MCF 10A (cell line): ENCODE results near the gene BEX2. TPM values are rescaled to one million over a fixed set of nuclear protein-coding genes. Genes with fewer than 3 reads are reported as not detected.
"Not testable (repeated sequence)": the region's sequence is repeated elsewhere in the genome, so short reads cannot be mapped to it uniquely, and the experiment has no call there.

Source experiments
- Bru-seq: library from RNA; stranded (reverse); fragments of 400-500 nt; gene quantifications from one replicate; lab custom pipeline; 2021; lab: Mats Ljungman, UMichigan
- BruChase-seq, 2 experiments: library from RNA; stranded (reverse); fragments of 400-500 nt; gene quantifications; one replicate each; lab custom pipeline; 2021; lab: Mats Ljungman, UMichigan
- BruUV-seq: library from RNA; stranded (reverse); fragments of 400-500 nt; replicated peaks from 2 replicates; lab custom pipeline; 2021; lab: Mats Ljungman, UMichigan
- CTCF ChIA-PET: fragments of 300-600 bp; sonication (Branson Sonifier 250); formaldehyde crosslinking; extraction: SDS; loops from one replicate; lab custom pipeline; 2021; ENCODE audit warnings: antibody characterized with exemption, inconsistent platforms; lab: Yijun Ruan, JAX
- POLR2A ChIA-PET: fragments of 300-600, 350-650 bp; sonication (Branson Sonifier 250); formaldehyde crosslinking; extraction: SDS; loops from one replicate; lab custom pipeline; 2020; ENCODE audit warnings: antibody characterized with exemption, inconsistent platforms; lab: Yijun Ruan, JAX
- DNase-seq: peaks from one replicate; pipeline ENCODE4 v3.0.0-alpha.2; 2018; ENCODE audit not compliant: unreplicated experiment
- H3K27ac Mint-ChIP-seq: one replicate; pipeline ENCODE4 v1.8.0; 2022; ENCODE audit warnings: mild to moderate bottlenecking, low read depth, mixed read lengths; ENCODE audit not compliant: unreplicated experiment
- H3K27me3 Mint-ChIP-seq: one replicate; pipeline ENCODE4 v1.8.0; 2022; ENCODE audit warnings: mixed read lengths; ENCODE audit not compliant: insufficient read depth, unreplicated experiment
- H3K36me3 Mint-ChIP-seq: one replicate; pipeline ENCODE4 v1.8.0; 2022; ENCODE audit warnings: mild to moderate bottlenecking, moderate library complexity, mixed read lengths; ENCODE audit not compliant: insufficient read depth, unreplicated experiment
- H3K4me1 Mint-ChIP-seq: one replicate; pipeline ENCODE4 v1.8.0; 2022; ENCODE audit warnings: mixed read lengths; ENCODE audit not compliant: insufficient read depth, unreplicated experiment
- H3K4me3 Mint-ChIP-seq: one replicate; pipeline ENCODE4 v1.8.0; 2022; ENCODE audit warnings: mild to moderate bottlenecking, moderate library complexity, mixed read lengths; ENCODE audit not compliant: unreplicated experiment
- H3K9me3 Mint-ChIP-seq: one replicate; pipeline ENCODE4 v1.8.0; 2022; ENCODE audit warnings: mixed read lengths; ENCODE audit not compliant: unreplicated experiment
- intact Hi-C: fragments of 100-400 bp; cut with micrococcal nuclease; formaldehyde crosslinking; loops from 2 replicates; pipeline ENCODE4 v1.14.1; 2022
- long read RNA-seq: library from polyadenylated mRNA; stranded (forward); transcript quantifications from one replicate; pipeline ENCODE4 v2.0.0, GENCODE V29; 2022
- total RNA-seq: library from RNA; stranded (reverse); gene quantifications from 2 replicates; pipeline ENCODE4 v1.2.3, GENCODE V29; 2022
- TF ChIP-seq, protein P1 (sequence below): fragments of 200-600 bp; IDR thresholded peaks from one replicate; pipeline ENCODE4 v1.8.0; 2022; ENCODE audit warnings: antibody characterized with exemption, mild to moderate bottlenecking; ENCODE audit not compliant: unreplicated experiment

The BEX2 gene
- total RNA-seq, result not detected in 2 replicates
- percentile 25 among the genes with signal in this experiment for Bru-seq, nascent RNA
- BruChase-seq, experiment 1, labeled RNA remaining after a 6-hour chase, result percentile 25 among the genes with signal in this experiment
- percentile 19 among the genes with signal in this experiment for BruChase-seq, experiment 2, labeled RNA remaining after a 2-hour chase
- long read RNA-seq, partial matches to known transcripts, result 1 of 1 reads
- long read RNA-seq, other reads (novel, unspliced or antisense), result 0 of 1 reads

DNA sequence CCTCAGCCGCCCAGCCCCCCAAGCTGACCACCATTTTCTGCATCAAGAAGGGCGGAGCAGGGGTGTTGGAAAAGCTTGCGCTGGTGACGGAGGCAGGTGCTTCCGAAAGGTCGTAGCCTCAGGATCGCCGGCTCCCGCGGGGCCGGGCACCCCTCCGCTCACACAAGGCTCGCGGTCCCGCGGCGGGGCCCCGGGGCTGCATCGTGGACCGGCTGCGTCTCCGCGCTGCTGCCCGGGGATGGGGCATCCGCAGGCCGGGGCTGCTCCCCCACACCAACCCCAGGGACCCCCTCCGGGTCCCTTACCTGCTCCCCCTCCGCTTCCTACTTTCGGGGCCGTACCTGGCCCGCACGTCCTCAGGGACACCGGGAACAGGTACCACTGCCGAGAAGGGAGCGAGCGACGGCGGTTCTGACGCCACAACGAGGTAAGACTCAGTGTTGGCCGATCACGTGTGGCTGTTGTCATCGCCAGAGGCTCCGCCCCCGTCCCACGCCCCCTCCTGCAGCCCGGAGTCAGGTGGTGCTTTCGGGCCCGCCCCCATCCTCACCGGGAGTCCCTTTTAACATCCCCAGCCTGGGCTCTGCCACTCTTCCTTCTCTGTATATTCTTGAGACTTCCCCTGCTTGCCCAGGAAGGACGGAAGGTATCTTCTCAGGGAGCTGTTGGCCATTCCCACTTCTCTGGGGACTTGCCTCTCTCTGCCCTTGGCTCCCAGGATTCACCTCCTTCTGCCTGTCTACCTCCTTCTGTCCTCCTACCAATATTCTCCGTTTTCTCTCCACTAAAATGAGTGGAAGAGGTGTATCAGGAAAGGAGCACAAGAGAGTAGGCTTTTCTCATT is at the start of gene BEX2:
BEX2 (minus strand) TSS at position 436 of the 844 bp plus-strand sequence. CDS start 1,014 bp downstream, outside the sequence.
- H3K36me3 Mint-ChIP-seq, result no peaks in the 10 kb centered on the region
- intact Hi-C loops, result no loop called here
- ChIA-PET CTCF (interaction anchor here (1.3 kb wide), 1 partner anchor 153 kb away, joined by 4 read pairs; no protein-coding TSS in a partner anchor), POLR2A (no interaction called here)
- no peak for DNase-seq
- no peak within 1 kb of the TSS for H3K27ac Mint-ChIP-seq
- H3K4me3 Mint-ChIP-seq, result no peak within 1 kb of the TSS
- H3K9me3 Mint-ChIP-seq, result no peaks in the 10 kb centered on the region
- peaks cover 52% of the 10 kb centered on the region for H3K27me3 Mint-ChIP-seq
- BruUV-seq, result no TSS peak
- TF ChIP-seq, protein P1, sequence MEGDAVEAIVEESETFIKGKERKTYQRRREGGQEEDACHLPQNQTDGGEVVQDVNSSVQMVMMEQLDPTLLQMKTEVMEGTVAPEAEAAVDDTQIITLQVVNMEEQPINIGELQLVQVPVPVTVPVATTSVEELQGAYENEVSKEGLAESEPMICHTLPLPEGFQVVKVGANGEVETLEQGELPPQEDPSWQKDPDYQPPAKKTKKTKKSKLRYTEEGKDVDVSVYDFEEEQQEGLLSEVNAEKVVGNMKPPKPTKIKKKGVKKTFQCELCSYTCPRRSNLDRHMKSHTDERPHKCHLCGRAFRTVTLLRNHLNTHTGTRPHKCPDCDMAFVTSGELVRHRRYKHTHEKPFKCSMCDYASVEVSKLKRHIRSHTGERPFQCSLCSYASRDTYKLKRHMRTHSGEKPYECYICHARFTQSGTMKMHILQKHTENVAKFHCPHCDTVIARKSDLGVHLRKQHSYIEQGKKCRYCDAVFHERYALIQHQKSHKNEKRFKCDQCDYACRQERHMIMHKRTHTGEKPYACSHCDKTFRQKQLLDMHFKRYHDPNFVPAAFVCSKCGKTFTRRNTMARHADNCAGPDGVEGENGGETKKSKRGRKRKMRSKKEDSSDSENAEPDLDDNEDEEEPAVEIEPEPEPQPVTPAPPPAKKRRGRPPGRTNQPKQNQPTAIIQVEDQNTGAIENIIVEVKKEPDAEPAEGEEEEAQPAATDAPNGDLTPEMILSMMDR, result no peak
- no peaks in the 10 kb centered on the region for H3K4me1 Mint-ChIP-seq

DNA sequence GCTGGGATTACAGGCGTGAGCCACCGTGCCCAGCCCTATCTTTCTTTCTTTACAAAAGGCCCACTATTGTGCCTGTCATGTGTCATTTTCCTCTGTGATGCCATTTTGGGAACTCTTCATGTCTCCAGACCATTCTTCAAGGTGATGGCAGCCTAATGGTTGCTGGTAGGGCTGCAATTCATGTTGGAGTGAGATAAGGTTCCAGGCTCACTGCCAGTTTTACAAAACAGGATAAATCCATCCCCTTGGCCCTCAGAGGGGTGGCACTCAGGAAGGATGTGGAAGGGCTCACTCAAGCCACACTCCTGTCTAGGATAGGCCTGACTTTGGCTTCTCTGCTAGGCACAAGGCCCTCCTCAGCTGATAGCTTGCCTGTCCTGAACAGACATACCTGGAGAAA is 49.3 kb upstream of the BEX2 start:
- Mint-ChIP-seq H3K4me3 (no peak overlapping the region), H3K36me3 (peaks cover 25% of the 10 kb centered on the region), H3K9me3 (no peaks in the 10 kb centered on the region), H3K27me3 (peaks cover 56% of the 10 kb centered on the region), H3K4me1 (peaks cover 12% of the 10 kb centered on the region), H3K27ac (no peak overlapping the region)
- intact Hi-C loops, result no loop called here
- BruUV-seq, result no TSS peak
- POLR2A ChIA-PET, result interaction anchor here (0.6 to 0.7 kb wide), 2 partner anchors 105 to 702 kb away, joined by 3 read pairs; partner anchors contain the start of gene TCEAL8
- TF ChIP-seq, protein P1, result no peak
- DNase-seq, result no peak
- CTCF ChIA-PET, result no interaction called here

DNA sequence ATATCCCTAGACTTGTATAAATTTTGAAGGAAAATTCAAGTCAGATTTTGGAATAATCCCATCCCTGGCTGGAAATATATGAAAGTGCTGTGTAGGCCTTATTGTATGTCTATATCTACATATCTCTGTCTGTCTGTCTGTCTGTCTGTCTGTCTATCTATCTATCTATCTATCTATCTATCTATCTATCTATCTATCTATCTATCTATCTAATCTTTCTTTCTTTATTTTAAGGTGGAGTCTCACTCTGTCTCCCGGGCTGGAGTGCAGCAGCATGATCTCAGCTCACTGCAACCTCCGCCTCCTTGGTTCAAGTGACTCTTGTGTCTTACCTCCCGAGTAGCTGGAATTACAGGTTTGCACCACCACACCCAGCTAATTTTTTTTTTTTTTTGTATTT is 48.8 kb upstream of the BEX2 start:
- BruUV-seq, CTCF ChIA-PET, intact Hi-C loops, H3K9me3 Mint-ChIP-seq, DNase-seq, H3K4me3 Mint-ChIP-seq: not testable (repeated sequence)
- POLR2A ChIA-PET, result interaction anchor here (0.6 to 0.7 kb wide), 2 partner anchors 104 to 701 kb away, joined by 3 read pairs; partner anchors contain the start of gene TCEAL8
- Mint-ChIP-seq H3K27me3 (peaks cover 52% of the 10 kb centered on the region), H3K36me3 (peaks cover 25% of the 10 kb centered on the region), H3K27ac (peak overlapping the region; percentile 64), H3K4me1 (peaks cover 12% of the 10 kb centered on the region)

DNA sequence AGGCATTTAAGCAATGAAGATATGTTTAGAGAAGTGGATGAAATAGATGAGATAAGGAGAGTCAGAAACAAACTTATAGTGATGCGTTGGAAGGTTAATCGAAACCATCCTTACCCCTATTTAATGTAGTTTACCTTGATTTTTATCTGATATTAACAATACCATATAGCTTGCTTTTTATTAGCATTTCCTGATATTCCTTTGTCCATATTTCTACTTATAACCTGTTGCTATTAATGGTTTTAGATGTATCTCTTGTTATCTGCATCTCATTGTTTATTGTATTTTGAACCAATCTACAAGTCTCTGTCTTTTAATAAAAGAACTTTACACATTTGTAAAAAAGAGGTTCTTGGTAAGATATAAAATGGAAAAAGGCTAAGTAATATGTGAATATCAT is 47.1 kb upstream of the BEX2 start:
- H3K27ac Mint-ChIP-seq, result peak overlapping the region; percentile 89
- intact Hi-C loops, result no loop called here
- H3K4me3 Mint-ChIP-seq, result peak overlapping the region; percentile 93
- H3K36me3 Mint-ChIP-seq, result peaks cover 25% of the 10 kb centered on the region
- DNase-seq, result no peak
- TF ChIP-seq, protein P1, result no peak
- CTCF ChIA-PET, result interaction anchor here (0.8 to 2.2 kb wide), 2 partner anchors 19 to 106 kb away, joined by 5 to 8 read pairs; no protein-coding TSS in a partner anchor
- H3K9me3 Mint-ChIP-seq, result no peaks in the 10 kb centered on the region
- BruUV-seq, result TSS peak; percentile 72
- H3K27me3 Mint-ChIP-seq, result peaks cover 52% of the 10 kb centered on the region
- peaks cover 9% of the 10 kb centered on the region for H3K4me1 Mint-ChIP-seq
- POLR2A ChIA-PET, result interaction anchor here (1.0 to 3.2 kb wide), 7 partner anchors 10 to 106 kb away, joined by 3 to 51 read pairs (median 17); partner anchors contain the start of gene BEX3
